Gastrocnemius medialis (tissue), 4 donors: Measurements from ENCODE around the gene PDK4. TPM values are rescaled to one million over a fixed set of nuclear protein-coding genes. Genes with fewer than 3 reads are reported as not detected.

Experiments
- ATAC-seq, 2 donors: fragments of 150-250 bp; one replicate each; pipeline ENCODE4 v1.9.1; 2016
- DNase-seq, 2 donors: peaks; one replicate each; pipeline ENCODE4 v3.0.0-alpha.2; 2019
- H3K27ac ChIP-seq, 4 donors: fragments of 200-600 bp; sonication (generic); 1 replicate in 1 of 4; 2 replicates in 3 of 4; pipeline ENCODE4 v1.5.1; 2016 to 2018; ENCODE audit warnings: mild to moderate bottlenecking in 2 of 4, moderate library complexity in 1 of 4
- H3K27me3 ChIP-seq, 3 donors: fragments of 200-600 bp; sonication (generic) in 2 of 3; 1 replicate in 1 of 3; 2 replicates in 2 of 3; pipeline versions ENCODE4 v1.5.1 to v1.6.0; 2016 to 2019; ENCODE audit warnings: mild to moderate bottlenecking in 1 of 3, moderate library complexity in 1 of 3
- H3K36me3 ChIP-seq, 2 donors: fragments of 200-600 bp; sonication (generic) in 1 of 2; one replicate each; pipeline ENCODE4 v1.5.1; 2017 to 2018
- H3K4me1 ChIP-seq, 2 donors: fragments of 200-600 bp; sonication (generic) in 1 of 2; one replicate each; pipeline ENCODE4 v1.5.1; 2016 to 2017; ENCODE audit warnings: mild to moderate bottlenecking in 2 of 2
- H3K4me3 ChIP-seq, 4 donors: fragments of 200-600 bp; sonication (generic) in 3 of 4; 1 replicate in 1 of 4; 2 replicates in 3 of 4; pipeline ENCODE4 v1.5.1; 2016 to 2019; ENCODE audit warnings: mild to moderate bottlenecking in 2 of 4
- H3K9me3 ChIP-seq, 3 donors: fragments of 200-600 bp; sonication (generic) in 2 of 3; 1 replicate in 1 of 3; 2 replicates in 2 of 3; pipeline ENCODE4 v1.5.1; 2016 to 2019
- CTCF ChIP-seq, 5 experiments: fragments of 450-650 bp in 3 of 5; fragments of 200-600 bp in 2 of 5; sonication (generic) in 2 of 5; IDR thresholded peaks in 4 of 5; conservative IDR thresholded peaks in 1 of 5; 1 replicate in 4 of 5; 2 replicates in 1 of 5; pipeline ENCODE4 v1.5.1; 2016 to 2019; ENCODE audit warnings: antibody characterized with exemption in 5 of 5, mild to moderate bottlenecking in 3 of 5, moderate library complexity in 3 of 5
- POLR2A ChIP-seq, 2 donors: fragments of 450-650 bp; IDR thresholded peaks; one replicate each; pipeline ENCODE4 v1.6.1; 2017; ENCODE audit warnings: antibody characterized with exemption in 2 of 2, mild to moderate bottlenecking in 2 of 2, moderate library complexity in 2 of 2
- in situ Hi-C, 4 donors: fragments of 200-750 bp; cut with MboI; loops; one replicate each; pipeline versions ENCODE4 v1.15.0 to v1.8.0; 2017; ENCODE audit warnings: low sequenced_read_pairs in 4 of 4
- intact Hi-C: fragments of 100-400 bp; cut with DNase I; formaldehyde crosslinking; loops from one replicate; pipeline ENCODE4 v1.15.1; 2023; ENCODE audit warnings: low total_unique reads
- total RNA-seq, 4 donors: library from RNA; depleted of rRNA; stranded (reverse); fragments of >200 nt; gene quantifications; one replicate each; pipeline versions ENCODE4 v1.1.0 to v1.2.3, GENCODE V29; 2016

The PDK4 gene
- total RNA-seq, 4 donors from 2014 or later: 2,371 to 5,827 (median 4,654) TPM

- Histone ChIP-seq H3K4me3 (no peak overlapping the region), H3K9me3 (no peaks in the 10 kb centered on the region), H3K27me3 (no peaks in the 10 kb centered on the region), H3K27ac (peak overlapping the region in 2 of 4 donors; percentile 44 to 60), H3K4me1 (peaks cover 10 to 14% of the 10 kb centered on the region in 2 donors), H3K36me3 (no peaks in the 10 kb centered on the region)
- no peak for TF ChIP-seq POLR2A (IDR thresholded peaks at IDR 0.05)
- no peak for TF ChIP-seq CTCF (IDR thresholded peaks at IDR 0.05 in 4 of 5, conservative IDR thresholded peaks at IDR 0.05 in 1 of 5)
- intact Hi-C loops: no loop called here
- ATAC-seq (peak; percentile 46 to 57), DNase-seq (no peak)
- in situ Hi-C loops: no loop called here
Observed at GRCh38 chr7:95622001-95622549, 25.8 kb upstream of the PDK4 start.

- peak overlapping the region in 3 of 4 donors; percentile 16 to 60 (median 44) for H3K27ac ChIP-seq
- TF ChIP-seq CTCF (IDR thresholded peaks at IDR 0.05 in 4 of 5, conservative IDR thresholded peaks at IDR 0.05 in 1 of 5) (no peak), POLR2A (IDR thresholded peaks at IDR 0.05) (no peak)
- in situ Hi-C loops (no loop called here), intact Hi-C loops (no loop called here)
- no peak for ATAC-seq
- peaks cover 10 to 14% of the 10 kb centered on the region in 2 donors for H3K4me1 ChIP-seq
- no peaks in the 10 kb centered on the region for H3K9me3 ChIP-seq
- H3K27me3 ChIP-seq: no peaks in the 10 kb centered on the region
- no peaks in the 10 kb centered on the region for H3K36me3 ChIP-seq
- no peak for DNase-seq
- H3K4me3 ChIP-seq: no peak overlapping the region
Observed at GRCh38 chr7:95621404-95621803, 25.1 kb upstream of the PDK4 start.

- intact Hi-C loops: no loop called here
- Histone ChIP-seq H3K4me1 (peaks cover 10 to 14% of the 10 kb centered on the region in 2 donors), H3K27me3 (no peaks in the 10 kb centered on the region), H3K36me3 (no peaks in the 10 kb centered on the region), H3K4me3 (no peak overlapping the region), H3K9me3 (no peaks in the 10 kb centered on the region), H3K27ac (peak overlapping the region in 2 of 4 donors; percentile 10 to 60)
- in situ Hi-C loops: no loop called here
- DNase-seq (no peak), ATAC-seq (peak in 1 of 2 donors; percentile 53)
- TF ChIP-seq CTCF (IDR thresholded peaks at IDR 0.05 in 4 of 5, conservative IDR thresholded peaks at IDR 0.05 in 1 of 5): no peak
- no peak for TF ChIP-seq POLR2A (IDR thresholded peaks at IDR 0.05)
Observed at GRCh38 chr7:95620631-95621030, 24.3 kb upstream of the PDK4 start.

- no peaks in the 10 kb centered on the region for H3K36me3 ChIP-seq
- no peaks in the 10 kb centered on the region for H3K9me3 ChIP-seq
- peaks cover 10 to 14% of the 10 kb centered on the region in 2 donors for H3K4me1 ChIP-seq
- no peak for DNase-seq
- H3K4me3 ChIP-seq: no peak overlapping the region
- intact Hi-C loops (no loop called here), in situ Hi-C loops (no loop called here)
- H3K27ac ChIP-seq: peak overlapping the region in 1 of 4 donors; percentile 60
- ATAC-seq: no peak
- no peaks in the 10 kb centered on the region for H3K27me3 ChIP-seq
- no peak for TF ChIP-seq POLR2A (IDR thresholded peaks at IDR 0.05)
- TF ChIP-seq CTCF (IDR thresholded peaks at IDR 0.05 in 4 of 5, conservative IDR thresholded peaks at IDR 0.05 in 1 of 5): no peak
Observed at GRCh38 chr7:95619921-95620320, 23.6 kb upstream of the PDK4 start.

- intact Hi-C loops (no loop called here), in situ Hi-C loops (no loop called here)
- Histone ChIP-seq H3K4me1 (peaks cover 10 to 14% of the 10 kb centered on the region in 2 donors), H3K36me3 (no peaks in the 10 kb centered on the region), H3K9me3 (no peaks in the 10 kb centered on the region), H3K27ac (no peak overlapping the region), H3K4me3 (no peak overlapping the region), H3K27me3 (no peaks in the 10 kb centered on the region)
- DNase-seq (no peak), ATAC-seq (no peak)
- TF ChIP-seq POLR2A (IDR thresholded peaks at IDR 0.05) (no peak), CTCF (IDR thresholded peaks at IDR 0.05 in 4 of 5, conservative IDR thresholded peaks at IDR 0.05 in 1 of 5) (no peak)
Observed at GRCh38 chr7:95619517-95619916, 23.2 kb upstream of the PDK4 start.
